Mucosa of descending colon (tissue), 3 donors: Measurements from ENCODE around the gene ZFAND6. TPM values are rescaled to one million over a fixed set of nuclear protein-coding genes. Genes with fewer than 3 reads are reported as not detected.

Source experiments
- ATAC-seq: fragments of 200-7000 bp; cut with Tn5 transposase; one replicate; pipeline ENCODE4 v1.9.1; 2020; ENCODE audit warnings: mild to moderate bottlenecking, moderate library complexity
- DNase-seq, 3 donors: peaks; one replicate each; pipeline ENCODE4 v3.0.0-alpha.2; 2020
- H3K36me3 ChIP-seq: fragments of 200-600 bp; one replicate; pipeline ENCODE4 v1.8.0; 2021; ENCODE audit warnings: low read depth, mild to moderate bottlenecking
- H3K4me1 ChIP-seq: fragments of 200-600 bp; one replicate; pipeline ENCODE4 v1.8.0; 2021; ENCODE audit warnings: low read depth, mild to moderate bottlenecking
- H3K4me3 ChIP-seq: fragments of 200-600 bp; one replicate; pipeline ENCODE4 v1.8.0; 2021; ENCODE audit warnings: mild to moderate bottlenecking
- H3K9me3 ChIP-seq: fragments of 200-600 bp; one replicate; pipeline ENCODE4 v1.8.0; 2021; ENCODE audit warnings: mild to moderate bottlenecking
- CTCF ChIP-seq: fragments of 200-600 bp; IDR thresholded peaks from one replicate; pipeline ENCODE4 v1.8.0; 2022; ENCODE audit warnings: antibody characterized with exemption, mild to moderate bottlenecking
- intact Hi-C, 2 donors: fragments of 100-400 bp; cut with DNase I in 1 of 2; cut with micrococcal nuclease in 1 of 2; formaldehyde crosslinking; loops; one replicate each; pipeline versions ENCODE4 v1.11.0 to v1.11.1; 2022; cut with DNase I, micrococcal nuclease
- total RNA-seq, 3 donors: library from RNA; stranded (reverse); fragmentation: NEBNext Ultra II Directional in 2 of 3; extraction: Animal tissue kit (Norgen Biotek cat#: 25700) in 2 of 3; gene quantifications; one replicate each; pipeline versions ENCODE4 v1.2.1 to v1.2.4, GENCODE V29; 2021 to 2023
- donor health status: DM: no; HTN: no; CAD: no; lungs with moderate emphysema.
- donor health status: DM: no; HTN: no; CAD: no.
- donor health status: DM: no; HTN: yes; CAD: no.

The ZFAND6 gene
- total RNA-seq, 3 donors from 2014 or later: 73.0 to 83.3 (median 76.5) TPM

- TF ChIP-seq CTCF: no peak
- Histone ChIP-seq H3K36me3 (no peaks in the 10 kb centered on the region), H3K9me3 (no peaks in the 10 kb centered on the region), H3K4me1 (peaks cover under 1% of the 10 kb centered on the region), H3K4me3 (no peak overlapping the region)
- intact Hi-C loops: no loop called here
- DNase-seq (no peak), ATAC-seq (no peak)
Observed at GRCh38 chr15:80026754-80027153, 32.7 kb upstream of the ZFAND6 start.

- no peak for TF ChIP-seq CTCF
- no peak for DNase-seq
- no peak for ATAC-seq
- peaks cover 8% of the 10 kb centered on the region for H3K4me1 ChIP-seq
- intact Hi-C loops: no loop called here
- no peak overlapping the region for H3K4me3 ChIP-seq
- no peaks in the 10 kb centered on the region for H3K9me3 ChIP-seq
- no peaks in the 10 kb centered on the region for H3K36me3 ChIP-seq
Observed at GRCh38 chr15:80028937-80029336, 30.5 kb upstream of the ZFAND6 start.

GRCh38 chr15:80031841-80032240 is 27.6 kb upstream of the ZFAND6 start:
- TF ChIP-seq CTCF: no peak
- Histone ChIP-seq H3K4me3 (no peak overlapping the region), H3K36me3 (no peaks in the 10 kb centered on the region), H3K4me1 (peaks cover 8% of the 10 kb centered on the region), H3K9me3 (no peaks in the 10 kb centered on the region)
- intact Hi-C loops: no loop called here
- peak; percentile 72 for ATAC-seq
- DNase-seq: peak in 2 of 3 donors; percentile 28 to 47

- H3K4me1 ChIP-seq: peaks cover 8% of the 10 kb centered on the region
- H3K36me3 ChIP-seq: no peaks in the 10 kb centered on the region
- no peaks in the 10 kb centered on the region for H3K9me3 ChIP-seq
- ATAC-seq (no peak), DNase-seq (no peak)
- intact Hi-C loops: no loop called here
- TF ChIP-seq CTCF: no peak
- no peak overlapping the region for H3K4me3 ChIP-seq
Observed at GRCh38 chr15:80034629-80035028, 24.8 kb upstream of the ZFAND6 start.

GRCh38 chr15:80036071-80036470 is 23.4 kb upstream of the ZFAND6 start:
- no peak for DNase-seq
- Histone ChIP-seq H3K36me3 (no peaks in the 10 kb centered on the region), H3K9me3 (no peaks in the 10 kb centered on the region), H3K4me3 (no peak overlapping the region), H3K4me1 (peaks cover 8% of the 10 kb centered on the region)
- ATAC-seq: no peak
- intact Hi-C loops: no loop called here
- no peak for TF ChIP-seq CTCF
